HFF-Myc (cell line): ENCODE results near the gene AGPAT1.
"Not testable (repeated sequence)": the region's sequence is repeated elsewhere in the genome, so short reads cannot be mapped to it uniquely, and the experiment has no call there.

ENCODE experiments used
- DNase-seq: peaks from one replicate; pipeline ENCODE4 v3.0.0-alpha.2; 2011; ENCODE audit warnings: low read depth; ENCODE audit errors: extremely low read depth
- H3K4me3 ChIP-seq: replicated peaks from 2 replicates; pipeline ENCODE4 v1.5.1; 2011; ENCODE audit warnings: low read depth, mild to moderate bottlenecking, control low read depth, low read length
- CTCF ChIP-seq: IDR thresholded peaks from 2 replicates; pipeline ENCODE4 v1.5.1; 2012; ENCODE audit warnings: mild to moderate bottlenecking, low read depth, low read length, control low read depth; ENCODE audit errors: missing control alignments

Gene AGPAT1

GRCh38 chr6:32149932-32150870, 25.7 kb downstream of the AGPAT1 start:
- DNase-seq, result no peak
- no peak overlapping the region for H3K4me3 ChIP-seq
- TF ChIP-seq CTCF, result no peak

DNA sequence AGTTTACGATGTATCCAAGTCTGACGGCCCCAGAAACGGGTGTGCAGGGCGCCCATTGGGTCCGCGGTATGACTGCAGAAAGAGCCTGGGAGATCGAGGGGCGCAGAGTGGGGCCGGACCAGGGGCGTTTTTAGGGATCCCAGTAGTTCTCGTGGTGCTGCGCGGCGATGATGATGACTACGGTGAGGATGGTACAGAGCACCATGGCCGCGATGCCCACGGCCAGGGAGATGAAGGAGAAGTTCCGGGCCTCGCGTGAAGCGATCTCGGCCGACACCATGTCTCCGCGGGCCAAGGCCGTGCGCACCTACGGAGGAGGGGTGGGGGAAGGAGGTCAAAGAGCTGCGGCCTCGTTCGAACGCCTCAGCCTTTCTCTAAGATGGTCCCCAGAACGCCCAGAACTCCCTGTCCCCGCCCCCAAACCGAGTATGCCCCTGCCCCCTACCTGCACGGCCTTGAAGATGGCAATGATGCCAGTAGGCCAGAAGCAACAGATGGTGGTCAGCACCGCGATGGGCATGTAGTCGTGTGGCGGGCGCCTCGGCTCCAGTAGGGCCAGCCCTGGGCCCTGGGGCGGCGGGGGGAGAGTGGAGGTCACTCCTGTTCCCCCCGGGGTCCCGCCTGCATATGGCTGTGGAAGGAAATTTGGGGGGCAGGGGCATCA, 26.7 kb downstream of the AGPAT1 start:
- DNase-seq, result no peak
- TF ChIP-seq CTCF, result no peak
- H3K4me3 ChIP-seq, result no peak overlapping the region

GRCh38 chr6:32148289-32149091, 27.4 kb downstream of the AGPAT1 start:
- no peak for TF ChIP-seq CTCF
- no peak overlapping the region for H3K4me3 ChIP-seq
- DNase-seq, result no peak

- no peak overlapping the region for H3K4me3 ChIP-seq
- no peak for DNase-seq
- no peak for TF ChIP-seq CTCF
Measured at GRCh38 chr6:32147401-32148132, 28.3 kb downstream of the AGPAT1 start.

DNA sequence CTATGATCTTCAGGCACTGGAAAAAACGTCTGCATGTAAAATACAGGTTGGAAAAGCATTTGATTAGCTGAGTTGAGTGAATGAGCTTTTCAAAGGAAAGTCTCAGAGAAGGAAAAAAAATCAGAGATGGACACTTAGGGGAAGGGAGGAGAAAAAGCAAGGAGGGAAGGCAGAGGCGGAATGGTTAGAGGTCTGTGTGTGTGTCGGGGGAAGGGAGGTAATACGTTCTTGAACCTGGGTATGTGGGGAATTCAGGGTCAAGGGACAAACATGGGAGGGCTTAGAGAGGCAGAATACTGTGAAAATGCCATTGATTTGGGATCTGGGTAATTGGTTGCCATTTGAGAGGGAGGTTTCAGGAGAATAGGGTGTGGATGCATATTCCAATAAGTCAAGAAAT, 29.2 kb downstream of the AGPAT1 start:
- no peak for DNase-seq
- no peak for TF ChIP-seq CTCF
- no peak overlapping the region for H3K4me3 ChIP-seq

DNA sequence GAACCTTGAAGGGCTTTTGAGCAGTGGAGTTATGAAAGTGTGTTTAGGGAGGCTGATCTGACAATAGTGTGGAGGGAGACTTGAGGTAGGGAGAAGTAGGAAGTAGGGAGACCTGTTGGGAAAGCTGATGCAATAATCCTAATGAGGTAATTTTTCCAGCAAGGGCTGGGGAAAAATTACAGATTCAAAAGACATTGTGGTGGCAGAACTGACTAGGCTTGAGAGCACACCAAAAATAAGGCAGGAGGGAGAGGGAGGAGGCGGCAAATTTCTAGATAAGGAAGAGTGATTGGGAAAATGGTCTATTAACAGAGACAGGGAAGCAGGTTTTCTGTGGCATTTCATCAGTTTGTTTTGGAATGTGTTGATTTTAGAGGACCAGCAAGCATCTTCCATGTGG, 29.6 kb downstream of the AGPAT1 start:
- H3K4me3 ChIP-seq, result no peak overlapping the region
- DNase-seq, result no peak
- no peak for TF ChIP-seq CTCF

DNA sequence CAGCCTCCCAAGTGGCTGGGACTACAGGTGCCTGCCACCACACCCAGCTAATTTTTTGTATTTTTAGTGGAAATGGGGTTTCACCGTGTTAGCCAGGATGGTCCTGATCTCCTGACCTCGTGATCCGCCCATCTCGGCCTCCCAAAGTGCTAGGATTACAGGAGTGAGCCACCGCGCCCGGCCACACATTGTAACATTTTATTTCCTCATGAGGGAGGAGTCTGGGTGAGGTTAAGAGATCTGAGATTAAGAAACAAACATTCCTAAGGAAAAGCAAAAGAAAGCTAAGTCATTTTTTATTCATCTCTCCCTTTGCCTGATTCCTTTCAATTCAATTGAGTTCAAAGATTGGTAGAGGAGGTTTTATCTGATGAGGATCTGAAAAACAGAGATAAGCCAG, 31.6 kb downstream of the AGPAT1 start:
- not testable (repeated sequence) for H3K4me3 ChIP-seq, DNase-seq
